Neural progenitor cell (in vitro differentiated cells): Measurements from ENCODE around the gene FOXO6.

Source experiments
- CTCF ChIP-seq: fragments of 200-600 bp; sonication (generic); IDR thresholded peaks from 2 replicates; pipeline ENCODE4 v1.5.1; 2017; ENCODE audit warnings: antibody characterized with exemption, mild to moderate bottlenecking
- EZH2 ChIP-seq: fragments of 200-600 bp; sonication (generic); IDR thresholded peaks from 2 replicates; pipeline ENCODE4 v1.6.1; 2017; ENCODE audit warnings: antibody characterized with exemption, mild to moderate bottlenecking, moderate library complexity
- EZH2phosphoT487 ChIP-seq: fragments of 200-600 bp; sonication (generic); IDR thresholded peaks from 2 replicates; pipeline ENCODE4 v1.6.1; 2017; ENCODE audit warnings: antibody characterized with exemption

GRCh38 chr1:41396084-41396483 is 34.9 kb downstream of the FOXO6 start:
- TF ChIP-seq EZH2 (no peak), CTCF (no peak), EZH2phosphoT487 (no peak)
